ENCODE data around the gene RNF180. TPM values are rescaled to one million over a fixed set of nuclear protein-coding genes. Genes with fewer than 3 reads are reported as not detected.
"Not testable (repeated sequence)": the region's sequence is repeated elsewhere in the genome, so short reads cannot be mapped to it uniquely, and the experiment has no call there.

RNF180 gene
- total and polyA plus RNA-seq, 8 donors, result 1.2 to 15.4 (median 4.2) TPM

- intact Hi-C loops (cut with DNase I; ENCODE audit: low total_unique reads), result no loop called here
- Histone ChIP-seq H3K27me3 (no peaks in the 10 kb centered on the region), H3K36me3 (no peaks in the 10 kb centered on the region), H3K4me1 (no peaks in the 10 kb centered on the region), H3K9me3 (peaks cover 0 to 36% (median 16%) of the 10 kb centered on the region in 4 donors), H3K27ac (no peak overlapping the region), H3K4me3 (no peak overlapping the region)
- TF ChIP-seq POLR2A (IDR thresholded peaks at IDR 0.05), result no peak
- no peak for DNase-seq
- WGBS, 5 donors, result 75 to 83% (median 77%) methylated on average over 3 of the region's 3 CpGs
Observed at GRCh38 chr5:64364426-64364825, 198.8 kb downstream of the RNF180 start.

GRCh38 chr5:64384765-64385164 lies 219.1 kb downstream of the RNF180 start:
- peak in 1 of 2 donors; percentile 22 for DNase-seq
- Histone ChIP-seq H3K27me3 (no peaks in the 10 kb centered on the region), H3K9me3 (peaks cover 0 to 12% (median 1%) of the 10 kb centered on the region in 4 donors), H3K4me3 (no peak overlapping the region), H3K27ac (no peak overlapping the region), H3K4me1 (no peaks in the 10 kb centered on the region), H3K36me3 (no peaks in the 10 kb centered on the region)
- intact Hi-C loops (cut with DNase I; ENCODE audit: low total_unique reads), result no loop called here
- no peak for TF ChIP-seq POLR2A (IDR thresholded peaks at IDR 0.05)
- no peak for TF ChIP-seq EP300 (IDR thresholded peaks at IDR 0.05)

GRCh38 chr5:64397552-64397951 lies 231.9 kb downstream of the RNF180 start:
- Histone ChIP-seq H3K27me3 (no peaks in the 10 kb centered on the region), H3K36me3 (no peaks in the 10 kb centered on the region), H3K9me3 (peaks cover 0 to 14% (median 3%) of the 10 kb centered on the region in 4 donors), H3K4me1 (no peaks in the 10 kb centered on the region), H3K27ac (no peak overlapping the region), H3K4me3 (no peak overlapping the region)
- DNase-seq, result no peak
- TF ChIP-seq POLR2A (IDR thresholded peaks at IDR 0.05), result no peak
- TF ChIP-seq CTCF (IDR thresholded peaks at IDR 0.05), result no peak
- TF ChIP-seq POLR2AphosphoS5 (IDR thresholded peaks at IDR 0.05), result no peak
- no peak for TF ChIP-seq EP300 (IDR thresholded peaks at IDR 0.05)
- intact Hi-C loops (cut with DNase I; ENCODE audit: low total_unique reads), result no loop called here
- 64 to 73% (median 70%) methylated on average over 1 of the region's 1 CpG for WGBS, 5 donors

- peaks cover 0 to 14% (median 3%) of the 10 kb centered on the region in 4 donors for H3K9me3 ChIP-seq
- intact Hi-C loops (cut with DNase I; ENCODE audit: low total_unique reads); DNase-seq; H3K4me1 ChIP-seq; H3K27ac ChIP-seq; H3K36me3 ChIP-seq; H3K4me3 ChIP-seq; H3K27me3 ChIP-seq: not testable (repeated sequence)
- 89 to 94% (median 93%) methylated on average over 5 of the region's 5 CpGs for WGBS, 5 donors
Observed at GRCh38 chr5:64398735-64399134, 233.1 kb downstream of the RNF180 start.

GRCh38 chr5:64407103-64407825 lies 241.6 kb downstream of the RNF180 start:
- H3K27ac ChIP-seq; intact Hi-C loops (cut with DNase I; ENCODE audit: low total_unique reads); H3K27me3 ChIP-seq; H3K36me3 ChIP-seq; H3K4me3 ChIP-seq; H3K9me3 ChIP-seq: not testable (repeated sequence)
- 25 to 48% (median 48%) methylated on average over 4 to 5 of the region's 5 CpGs for WGBS, 5 donors
- peak in 1 of 3 donors; percentile 34 for TF ChIP-seq POLR2AphosphoS5 (IDR thresholded peaks at IDR 0.05)
- DNase-seq, result peak; percentile 65 to 74
- H3K4me1 ChIP-seq, result peaks cover 0 to 27% (median 4%) of the 10 kb centered on the region in 4 donors

- DNase-seq, result no peak
- no peak overlapping the region for H3K4me3 ChIP-seq
- TF ChIP-seq CTCF (IDR thresholded peaks at IDR 0.05) (no peak), EP300 (IDR thresholded peaks at IDR 0.05) (no peak), POLR2A (IDR thresholded peaks at IDR 0.05) (no peak), POLR2AphosphoS5 (IDR thresholded peaks at IDR 0.05) (no peak)
- intact Hi-C loops (cut with DNase I; ENCODE audit: low total_unique reads), result no loop called here
- no peaks in the 10 kb centered on the region for H3K36me3 ChIP-seq
- H3K27ac ChIP-seq, result no peak overlapping the region
- WGBS, 5 donors, result 32 to 71% (median 63%) methylated on average over 4 of the region's 4 CpGs
- no peaks in the 10 kb centered on the region for H3K9me3 ChIP-seq
- H3K4me1 ChIP-seq, result no peaks in the 10 kb centered on the region
- no peaks in the 10 kb centered on the region for H3K27me3 ChIP-seq
Observed at GRCh38 chr5:64417390-64417789, 251.7 kb downstream of the RNF180 start.
